ENCODE results near the gene NDUFS8. TPM values are rescaled to one million over a fixed set of nuclear protein-coding genes. Genes with fewer than 3 reads are reported as not detected.
"Not testable (repeated sequence)": the region's sequence is repeated elsewhere in the genome, so short reads cannot be mapped to it uniquely, and the experiment has no call there.

The NDUFS8 gene
- total RNA-seq, result 10 to 100 TPM; 84.5 to 95.2 (median 90.7) TPM
- total RNA-seq (2013), result 73.0 TPM

DNA sequence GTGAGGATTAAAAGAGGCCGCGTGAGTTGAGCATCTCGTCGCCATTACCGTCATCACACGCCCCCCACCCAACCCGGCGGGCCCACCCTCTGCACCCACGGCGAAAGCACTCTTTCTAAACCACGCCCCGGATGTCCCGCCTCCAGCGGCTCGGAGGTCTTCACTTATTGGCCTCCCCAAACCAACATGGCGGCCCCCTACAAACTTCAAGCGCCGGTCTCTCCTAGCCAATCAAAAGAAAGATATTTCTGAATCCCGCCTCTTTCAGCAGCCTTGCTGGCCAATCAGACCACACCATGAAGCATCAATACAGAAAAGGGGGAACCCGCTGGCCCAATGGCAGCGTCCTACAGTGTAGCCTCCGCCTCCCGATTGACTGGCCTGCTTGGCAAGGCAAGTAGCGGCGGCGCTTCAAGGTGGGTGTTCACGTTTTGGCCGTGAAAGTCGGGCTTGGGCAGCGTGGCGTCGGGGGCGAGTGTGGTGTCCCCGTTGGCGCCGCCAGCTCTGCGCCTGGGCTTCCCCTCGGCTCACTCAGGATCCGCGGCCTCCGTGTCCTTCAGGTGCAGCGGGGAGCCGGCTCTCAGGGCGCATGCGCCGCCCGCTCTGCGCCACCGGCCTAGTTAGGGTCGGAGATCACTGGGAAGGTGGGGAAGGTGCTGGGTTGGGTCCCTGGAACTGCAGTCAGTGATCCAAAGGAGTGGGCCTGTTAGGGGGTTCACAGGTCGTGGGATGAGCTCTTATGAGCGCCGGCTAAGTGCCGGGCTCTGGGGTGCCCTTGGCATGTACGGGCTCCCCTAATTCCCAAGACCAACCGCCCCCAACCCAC is at the start of gene NDUFS8:
TSS of gene NDUFS8 (plus strand) at position 364 of the 826 bp plus-strand sequence. CDS start 1,471 bp downstream, outside the sequence.
- DNase-seq, result peak; percentile 93 to 97
- no peaks in the 10 kb centered on the region for H3K9me3 ChIP-seq (ENCODE audit: control insufficient read depth, insufficient read depth, low read length)
- ATAC-seq, result peak; percentile 92 to 99 (median 96)
- peak within 1 kb of the TSS; percentile 69 for H3K27ac ChIP-seq (ENCODE audit: low read length)
- no peaks in the 10 kb centered on the region for H3K36me3 Mint-ChIP-seq
- TF ChIP-seq, protein P1, sequence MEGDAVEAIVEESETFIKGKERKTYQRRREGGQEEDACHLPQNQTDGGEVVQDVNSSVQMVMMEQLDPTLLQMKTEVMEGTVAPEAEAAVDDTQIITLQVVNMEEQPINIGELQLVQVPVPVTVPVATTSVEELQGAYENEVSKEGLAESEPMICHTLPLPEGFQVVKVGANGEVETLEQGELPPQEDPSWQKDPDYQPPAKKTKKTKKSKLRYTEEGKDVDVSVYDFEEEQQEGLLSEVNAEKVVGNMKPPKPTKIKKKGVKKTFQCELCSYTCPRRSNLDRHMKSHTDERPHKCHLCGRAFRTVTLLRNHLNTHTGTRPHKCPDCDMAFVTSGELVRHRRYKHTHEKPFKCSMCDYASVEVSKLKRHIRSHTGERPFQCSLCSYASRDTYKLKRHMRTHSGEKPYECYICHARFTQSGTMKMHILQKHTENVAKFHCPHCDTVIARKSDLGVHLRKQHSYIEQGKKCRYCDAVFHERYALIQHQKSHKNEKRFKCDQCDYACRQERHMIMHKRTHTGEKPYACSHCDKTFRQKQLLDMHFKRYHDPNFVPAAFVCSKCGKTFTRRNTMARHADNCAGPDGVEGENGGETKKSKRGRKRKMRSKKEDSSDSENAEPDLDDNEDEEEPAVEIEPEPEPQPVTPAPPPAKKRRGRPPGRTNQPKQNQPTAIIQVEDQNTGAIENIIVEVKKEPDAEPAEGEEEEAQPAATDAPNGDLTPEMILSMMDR (IDR thresholded peaks at IDR 0.05), result no peak
- peak within 1 kb of the TSS; percentile 88 to 89 for H3K27ac Mint-ChIP-seq
- H3K4me1 ChIP-seq (ENCODE audit: control insufficient read depth, insufficient read depth, low read length), result peaks cover 57% of the 10 kb centered on the region
- WGBS (ENCODE audit: insufficient coverage), result 0% methylated on average over 51 of the region's 56 CpGs
- no peaks in the 10 kb centered on the region for H3K9me3 Mint-ChIP-seq
- peaks cover 15% of the 10 kb centered on the region for H3K36me3 ChIP-seq (ENCODE audit: control insufficient read depth, insufficient read depth, low read length)
- H3K27me3 ChIP-seq (ENCODE audit: control insufficient read depth, insufficient read depth, low read length), result no peaks in the 10 kb centered on the region
- peaks cover 18 to 41% of the 10 kb centered on the region in 2 donors for H3K4me1 Mint-ChIP-seq
- intact Hi-C loops (cut with micrococcal nuclease), result loop anchor here (1.0 kb wide), 1 partner anchor 10 kb away; no protein-coding TSS in a partner anchor
- peak within 1 kb of the TSS; percentile 92 for H3K4me3 Mint-ChIP-seq
- H3K4me3 ChIP-seq (ENCODE audit: low read length), result peak within 1 kb of the TSS; percentile 87
- no peaks in the 10 kb centered on the region for H3K27me3 Mint-ChIP-seq (ENCODE audit: low read depth in 2 of 2)

DNA sequence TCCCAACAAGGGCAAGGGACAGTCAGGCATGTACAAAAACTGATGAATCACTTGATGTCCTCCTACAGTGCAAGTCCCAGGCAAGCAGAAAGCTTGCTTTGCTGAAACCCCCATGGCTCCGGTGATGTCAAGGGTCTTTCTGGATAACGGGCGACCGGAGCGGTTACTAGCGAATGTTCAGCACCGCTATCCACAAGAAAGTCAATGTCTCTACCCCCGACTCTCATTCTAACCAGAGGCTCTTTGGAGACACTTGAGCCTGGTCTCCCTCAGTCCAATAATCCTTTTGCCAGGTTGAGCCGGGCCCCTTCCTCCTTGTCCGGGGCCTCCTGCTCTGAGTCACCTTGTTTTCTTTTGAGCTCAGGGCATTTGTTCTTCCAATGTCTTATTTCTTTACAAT is 49.3 kb upstream of the NDUFS8 start:
- H3K9me3 Mint-ChIP-seq; intact Hi-C loops (cut with micrococcal nuclease); H3K27ac ChIP-seq (ENCODE audit: low read length); H3K36me3 Mint-ChIP-seq; H3K27me3 ChIP-seq (ENCODE audit: control insufficient read depth, insufficient read depth, low read length); H3K4me3 Mint-ChIP-seq; H3K4me1 ChIP-seq (ENCODE audit: control insufficient read depth, insufficient read depth, low read length); H3K9me3 ChIP-seq (ENCODE audit: control insufficient read depth, insufficient read depth, low read length); H3K27ac Mint-ChIP-seq; DNase-seq; H3K27me3 Mint-ChIP-seq (ENCODE audit: low read depth in 2 of 2); H3K4me3 ChIP-seq (ENCODE audit: low read length); H3K4me1 Mint-ChIP-seq; ATAC-seq; H3K36me3 ChIP-seq (ENCODE audit: control insufficient read depth, insufficient read depth, low read length): not testable (repeated sequence)
- 94% methylated on average over 10 of the region's 10 CpGs for WGBS (ENCODE audit: insufficient coverage)

DNA sequence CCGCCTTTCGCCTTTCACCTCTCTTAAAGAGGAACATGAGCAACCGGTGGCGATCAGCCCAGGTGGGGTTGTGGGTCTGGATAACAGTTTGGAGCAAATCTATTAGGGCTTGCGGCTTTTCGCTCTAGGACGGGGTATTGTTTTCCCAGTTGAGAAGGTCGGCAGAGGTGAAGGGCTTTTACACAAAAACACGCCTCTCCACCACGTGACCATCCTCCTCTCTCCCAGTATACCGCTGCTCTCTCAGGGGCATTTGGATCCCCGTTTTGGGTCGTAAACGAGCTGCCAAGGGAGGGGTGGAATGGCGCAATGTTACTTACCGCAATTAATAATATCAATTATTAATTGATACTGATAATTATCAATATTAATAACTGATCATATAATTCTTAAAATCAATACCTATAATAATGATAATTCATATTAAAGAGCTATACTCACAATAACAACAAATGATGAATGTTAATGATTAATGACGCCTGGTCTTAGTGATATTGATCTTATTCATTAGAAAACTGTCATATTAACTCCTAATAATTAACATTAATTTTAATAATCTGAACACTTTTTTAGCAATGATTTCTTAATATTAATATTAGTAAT is 48.1 kb upstream of the NDUFS8 start:
- H3K27me3 Mint-ChIP-seq (ENCODE audit: low read depth in 2 of 2); H3K36me3 ChIP-seq (ENCODE audit: control insufficient read depth, insufficient read depth, low read length); H3K4me1 Mint-ChIP-seq; H3K4me3 Mint-ChIP-seq; DNase-seq; H3K27me3 ChIP-seq (ENCODE audit: control insufficient read depth, insufficient read depth, low read length); H3K4me3 ChIP-seq (ENCODE audit: low read length); ATAC-seq; intact Hi-C loops (cut with micrococcal nuclease); H3K27ac Mint-ChIP-seq; H3K9me3 ChIP-seq (ENCODE audit: control insufficient read depth, insufficient read depth, low read length); H3K9me3 Mint-ChIP-seq; H3K4me1 ChIP-seq (ENCODE audit: control insufficient read depth, insufficient read depth, low read length); H3K36me3 Mint-ChIP-seq; H3K27ac ChIP-seq (ENCODE audit: low read length): not testable (repeated sequence)
- WGBS (ENCODE audit: insufficient coverage), result 83% methylated on average over 7 of the region's 17 CpGs

DNA sequence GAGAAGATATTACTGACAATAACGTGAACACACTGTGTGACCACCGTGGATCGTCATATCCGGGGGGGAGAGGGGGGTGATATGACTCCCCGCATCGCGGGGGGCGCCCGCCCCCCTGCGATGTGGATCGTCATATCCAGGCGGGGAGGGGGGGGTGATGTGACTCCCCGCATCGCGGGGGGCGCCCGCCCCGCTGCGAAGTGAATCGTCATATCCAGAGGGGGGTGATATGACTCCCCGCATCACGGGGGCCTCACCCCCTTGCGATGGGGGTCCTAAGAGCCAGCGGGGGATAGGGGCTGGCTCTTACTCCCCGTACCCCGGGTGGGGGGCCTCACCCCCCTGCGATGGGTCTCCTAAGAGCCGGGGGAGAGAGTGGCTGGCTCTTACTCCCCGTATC is 46.5 kb upstream of the NDUFS8 start:
- TF ChIP-seq, protein P1 (IDR thresholded peaks at IDR 0.05), result no peak
- Mint-ChIP-seq H3K4me3 (no peak overlapping the region), H3K27ac (no peak overlapping the region), H3K27me3 (ENCODE audit: low read depth in 2 of 2) (peaks cover 0 to 3% of the 10 kb centered on the region in 2 donors), H3K36me3 (no peaks in the 10 kb centered on the region), H3K9me3 (no peaks in the 10 kb centered on the region), H3K4me1 (peaks cover 0 to 5% of the 10 kb centered on the region in 2 donors)
- Histone ChIP-seq H3K4me1 (ENCODE audit: control insufficient read depth, insufficient read depth, low read length) (no peaks in the 10 kb centered on the region), H3K4me3 (ENCODE audit: low read length) (no peak overlapping the region), H3K36me3 (ENCODE audit: control insufficient read depth, insufficient read depth, low read length) (no peaks in the 10 kb centered on the region), H3K27ac (ENCODE audit: low read length) (no peak overlapping the region), H3K9me3 (ENCODE audit: control insufficient read depth, insufficient read depth, low read length) (no peaks in the 10 kb centered on the region), H3K27me3 (ENCODE audit: control insufficient read depth, insufficient read depth, low read length) (no peaks in the 10 kb centered on the region)
- no peak for DNase-seq
- 80% methylated on average over 29 of the region's 29 CpGs for WGBS (ENCODE audit: insufficient coverage)
- ATAC-seq, result no peak
- intact Hi-C loops (cut with micrococcal nuclease), result no loop called here

DNA sequence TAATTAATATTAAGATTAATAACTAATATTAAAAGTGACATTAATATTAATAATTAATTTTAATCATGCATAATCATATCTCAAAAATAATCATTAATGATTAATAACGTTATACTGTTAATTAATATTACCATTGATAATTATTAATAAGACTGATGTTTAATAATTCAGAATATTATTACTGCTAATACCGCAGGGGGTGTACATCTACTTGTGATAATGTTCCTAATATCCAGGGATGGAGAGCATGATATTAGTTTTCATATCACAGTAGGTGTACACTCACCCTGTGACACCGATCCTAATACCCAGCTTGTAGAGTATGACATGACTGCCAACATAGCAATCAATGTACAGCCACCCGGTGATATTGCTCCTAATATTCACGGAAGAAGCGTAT is 45.2 kb upstream of the NDUFS8 start:
- ATAC-seq; H3K27me3 Mint-ChIP-seq (ENCODE audit: low read depth in 2 of 2); H3K27ac ChIP-seq (ENCODE audit: low read length); intact Hi-C loops (cut with micrococcal nuclease); H3K4me3 Mint-ChIP-seq; H3K27ac Mint-ChIP-seq; H3K9me3 Mint-ChIP-seq; H3K9me3 ChIP-seq (ENCODE audit: control insufficient read depth, insufficient read depth, low read length); H3K4me1 Mint-ChIP-seq; H3K27me3 ChIP-seq (ENCODE audit: control insufficient read depth, insufficient read depth, low read length); H3K36me3 Mint-ChIP-seq; H3K4me1 ChIP-seq (ENCODE audit: control insufficient read depth, insufficient read depth, low read length); H3K36me3 ChIP-seq (ENCODE audit: control insufficient read depth, insufficient read depth, low read length); H3K4me3 ChIP-seq (ENCODE audit: low read length); DNase-seq: not testable (repeated sequence)
- 95% methylated on average over 2 of the region's 6 CpGs for WGBS (ENCODE audit: insufficient coverage)

DNA sequence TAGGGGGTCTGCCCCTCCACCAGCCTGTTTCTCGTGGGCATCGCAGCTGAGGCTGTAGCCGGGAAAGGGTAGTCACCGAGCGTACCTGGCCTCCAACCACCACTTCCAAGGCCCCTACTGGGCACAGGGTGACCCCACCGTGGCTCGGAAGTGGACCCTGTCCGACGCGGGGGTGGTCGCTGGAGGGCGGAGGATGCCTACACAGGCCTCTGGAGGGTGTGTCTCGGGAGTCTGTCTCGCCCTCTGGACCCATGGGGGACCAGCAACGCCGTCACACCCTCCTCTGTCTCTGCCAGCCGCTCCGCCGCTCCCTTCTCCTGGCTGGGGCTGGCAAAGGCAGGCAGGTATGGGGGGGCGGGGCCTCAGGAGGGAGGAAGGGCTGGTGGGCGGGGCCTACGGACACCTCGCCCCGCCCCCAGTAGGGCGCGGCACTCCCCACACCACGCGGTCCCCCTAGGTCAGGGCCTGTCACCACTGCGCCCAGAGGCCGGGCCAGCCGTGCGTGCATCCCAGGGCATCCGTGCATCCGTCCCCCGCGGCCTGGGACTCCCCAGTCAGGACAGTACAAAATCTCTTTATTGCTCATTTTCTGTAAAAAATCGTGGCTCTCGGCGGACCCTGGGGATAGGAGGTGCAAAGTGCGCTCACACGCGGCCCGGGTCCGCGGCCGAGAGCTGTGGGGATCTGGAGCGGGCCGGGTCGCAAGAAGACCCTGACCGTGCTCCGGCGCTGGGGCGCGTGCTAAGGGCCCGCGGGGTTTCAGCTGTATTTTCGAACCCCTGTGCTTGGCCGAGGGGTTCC is 39.7 kb upstream of the NDUFS8 start:
- 57% methylated on average over 38 of the region's 58 CpGs for WGBS (ENCODE audit: insufficient coverage)
- H3K27ac ChIP-seq (ENCODE audit: low read length); ATAC-seq; H3K4me3 Mint-ChIP-seq; H3K4me3 ChIP-seq (ENCODE audit: low read length); H3K27me3 Mint-ChIP-seq (ENCODE audit: low read depth in 2 of 2); H3K9me3 Mint-ChIP-seq; H3K27ac Mint-ChIP-seq; H3K36me3 Mint-ChIP-seq; H3K27me3 ChIP-seq (ENCODE audit: control insufficient read depth, insufficient read depth, low read length); intact Hi-C loops (cut with micrococcal nuclease); H3K36me3 ChIP-seq (ENCODE audit: control insufficient read depth, insufficient read depth, low read length); H3K4me1 ChIP-seq (ENCODE audit: control insufficient read depth, insufficient read depth, low read length); H3K9me3 ChIP-seq (ENCODE audit: control insufficient read depth, insufficient read depth, low read length); H3K4me1 Mint-ChIP-seq: not testable (repeated sequence)
- DNase-seq, result peak in 1 of 2 donors; percentile 26
